ENCODE results near the gene SLC35A5. TPM values are rescaled to one million over a fixed set of nuclear protein-coding genes. Genes with fewer than 3 reads are reported as not detected.

Gene SLC35A5
- total RNA-seq, 4 donors from 2014 or later, result 8.1 to 22.8 (median 17.8) TPM

- WGBS, 2 donors, result 78% methylated on average over 3 of the region's 3 CpGs
- Histone ChIP-seq H3K27ac (no peak overlapping the region), H3K27me3 (no peaks in the 10 kb centered on the region), H3K4me3 (no peak overlapping the region), H3K36me3 (peaks cover 0 to 86% (median 24%) of the 10 kb centered on the region in 3 donors), H3K4me1 (no peaks in the 10 kb centered on the region), H3K9me3 (no peaks in the 10 kb centered on the region)
- DNase-seq, result no peak
- intact Hi-C loops (cut with DNase I), result no loop called here
- TF ChIP-seq POLR2A (IDR thresholded peaks at IDR 0.05) (no peak), CTCF (IDR thresholded peaks at IDR 0.05) (no peak)
Measured at GRCh38 chr3:112530573-112530972, 31.3 kb upstream of the SLC35A5 start.

- no peaks in the 10 kb centered on the region for H3K9me3 ChIP-seq
- TF ChIP-seq POLR2A (IDR thresholded peaks at IDR 0.05), result no peak
- peak in 5 of 6 experiments; percentile 22 to 73 (median 51) for TF ChIP-seq CTCF (IDR thresholded peaks at IDR 0.05)
- H3K36me3 ChIP-seq, result peaks cover 0 to 92% (median 24%) of the 10 kb centered on the region in 3 donors
- no peaks in the 10 kb centered on the region for H3K4me1 ChIP-seq
- H3K27me3 ChIP-seq, result no peaks in the 10 kb centered on the region
- WGBS, 2 donors, result 6 to 20% methylated on average over 1 of the region's 1 CpG
- H3K4me3 ChIP-seq, result no peak overlapping the region
- H3K27ac ChIP-seq, result no peak overlapping the region
- no peak for DNase-seq
- intact Hi-C loops (cut with DNase I), result no loop called here
Measured at GRCh38 chr3:112531358-112531781, 30.5 kb upstream of the SLC35A5 start.

GRCh38 chr3:112539825-112540650 is 21.8 kb upstream of the SLC35A5 start:
- no peaks in the 10 kb centered on the region for H3K27me3 ChIP-seq
- intact Hi-C loops (cut with DNase I), result no loop called here
- no peak overlapping the region for H3K27ac ChIP-seq
- H3K4me3 ChIP-seq, result no peak overlapping the region
- H3K9me3 ChIP-seq, result no peaks in the 10 kb centered on the region
- H3K36me3 ChIP-seq, result peaks cover 0 to 82% (median 11%) of the 10 kb centered on the region in 3 donors
- TF ChIP-seq POLR2A (IDR thresholded peaks at IDR 0.05) (no peak), CTCF (IDR thresholded peaks at IDR 0.05) (no peak)
- H3K4me1 ChIP-seq, result no peaks in the 10 kb centered on the region
- no peak for DNase-seq
- 93 to 95% methylated on average over 1 of the region's 1 CpG for WGBS, 2 donors

GRCh38 chr3:112546216-112546759 is 15.6 kb upstream of the SLC35A5 start:
- Histone ChIP-seq H3K36me3 (peaks cover 0 to 72% (median 20%) of the 10 kb centered on the region in 3 donors), H3K4me1 (no peaks in the 10 kb centered on the region), H3K9me3 (no peaks in the 10 kb centered on the region), H3K4me3 (no peak overlapping the region), H3K27me3 (no peaks in the 10 kb centered on the region), H3K27ac (no peak overlapping the region)
- intact Hi-C loops (cut with DNase I), result no loop called here
- no peak for DNase-seq
- TF ChIP-seq POLR2A (IDR thresholded peaks at IDR 0.05) (no peak), CTCF (IDR thresholded peaks at IDR 0.05) (no peak)
- WGBS, 2 donors, result 58 to 63% methylated on average over 4 to 5 of the region's 5 CpGs

DNA sequence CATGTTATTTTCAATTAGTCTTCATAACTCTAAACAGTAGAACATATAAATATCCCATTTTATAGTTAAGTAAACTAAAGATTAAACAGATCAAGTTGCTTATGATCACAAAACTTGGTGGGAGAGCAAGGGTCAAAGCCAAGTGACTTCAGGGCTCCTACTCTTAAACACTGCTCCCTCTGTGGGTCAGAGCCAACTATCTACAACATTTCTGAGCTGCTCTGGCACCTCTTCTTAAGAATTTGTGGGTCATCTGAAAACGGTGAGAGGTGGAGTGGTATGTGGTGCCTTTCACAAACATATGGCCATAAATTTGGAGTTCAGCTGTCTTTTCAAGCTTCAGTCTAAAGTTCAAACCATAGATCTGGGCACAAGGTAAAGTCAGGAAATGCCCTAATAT is 11.0 kb upstream of the SLC35A5 start:
- Histone ChIP-seq H3K36me3 (peaks cover 0 to 39% (median 9%) of the 10 kb centered on the region in 3 donors), H3K4me1 (peaks cover 0 to 14% (median 3%) of the 10 kb centered on the region in 3 donors), H3K4me3 (no peak overlapping the region), H3K27ac (no peak overlapping the region), H3K9me3 (no peaks in the 10 kb centered on the region), H3K27me3 (no peaks in the 10 kb centered on the region)
- TF ChIP-seq CTCF (IDR thresholded peaks at IDR 0.05), result no peak
- TF ChIP-seq POLR2A (IDR thresholded peaks at IDR 0.05), result no peak
- WGBS, 2 donors, result 0 to 43% methylated on average over 1 of the region's 1 CpG
- intact Hi-C loops (cut with DNase I), result no loop called here
- DNase-seq, result no peak
